ENCODE results near the gene KLHL35.
"Not testable (repeated sequence)": the region's sequence is repeated elsewhere in the genome, so short reads cannot be mapped to it uniquely, and the experiment has no call there.

The KLHL35 gene

DNA sequence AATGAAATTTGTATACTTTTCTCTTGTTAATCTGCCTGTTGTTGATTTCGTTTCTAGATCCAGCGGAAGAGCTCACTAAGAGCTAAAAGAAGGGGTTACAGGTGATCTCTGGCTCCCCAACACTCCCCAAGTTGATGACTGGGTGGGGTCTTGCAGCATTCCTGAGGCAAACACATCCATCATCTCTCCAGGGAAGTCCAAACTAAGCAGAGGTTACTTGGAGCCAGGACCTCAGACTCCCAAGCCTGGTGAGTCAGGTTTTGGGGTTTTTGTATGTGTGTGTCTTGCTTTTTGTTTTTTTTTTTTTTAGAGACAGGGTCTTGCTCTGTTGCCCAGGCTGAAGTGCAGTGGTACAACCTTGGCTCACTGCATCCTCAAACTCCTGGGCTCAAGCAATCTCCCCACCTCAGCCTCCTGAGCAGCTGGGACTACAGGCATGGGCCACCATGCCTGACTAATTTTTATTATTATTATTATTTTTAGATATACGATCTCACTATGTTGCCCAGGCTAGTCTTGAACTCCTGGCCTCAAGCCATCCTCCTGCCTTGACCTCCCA, 45.2 kb downstream of the KLHL35 start:
- no peak for DNase-seq

GRCh38 chr11:75386942-75387630, 45.9 kb downstream of the KLHL35 start:
- peak; percentile 21 for DNase-seq

- peak; percentile 67 for DNase-seq
These were observed 48.4 kb downstream of the KLHL35 start for GRCh38 chr11:75384438-75385080.

DNA sequence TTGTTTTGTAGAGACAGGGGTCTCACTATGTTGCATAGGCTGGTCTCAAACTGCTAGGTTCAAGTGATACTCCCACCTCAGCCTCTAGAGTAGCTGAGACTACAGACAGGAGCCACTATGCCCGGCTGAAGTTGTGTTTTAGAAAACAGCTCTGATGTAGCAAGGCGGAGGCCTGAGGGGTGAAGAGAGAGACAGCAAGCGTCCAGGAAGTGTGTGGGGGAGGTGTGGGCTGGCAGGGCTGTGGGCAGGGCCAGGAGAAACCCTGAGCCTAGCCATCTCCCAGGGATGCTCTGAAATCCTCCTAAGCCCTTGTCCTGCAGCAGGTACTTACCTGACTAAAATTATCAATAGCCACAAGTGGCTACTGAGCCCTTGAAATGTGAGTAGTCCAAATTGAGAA, 49.8 kb downstream of the KLHL35 start:
- DNase-seq: no peak

DNA sequence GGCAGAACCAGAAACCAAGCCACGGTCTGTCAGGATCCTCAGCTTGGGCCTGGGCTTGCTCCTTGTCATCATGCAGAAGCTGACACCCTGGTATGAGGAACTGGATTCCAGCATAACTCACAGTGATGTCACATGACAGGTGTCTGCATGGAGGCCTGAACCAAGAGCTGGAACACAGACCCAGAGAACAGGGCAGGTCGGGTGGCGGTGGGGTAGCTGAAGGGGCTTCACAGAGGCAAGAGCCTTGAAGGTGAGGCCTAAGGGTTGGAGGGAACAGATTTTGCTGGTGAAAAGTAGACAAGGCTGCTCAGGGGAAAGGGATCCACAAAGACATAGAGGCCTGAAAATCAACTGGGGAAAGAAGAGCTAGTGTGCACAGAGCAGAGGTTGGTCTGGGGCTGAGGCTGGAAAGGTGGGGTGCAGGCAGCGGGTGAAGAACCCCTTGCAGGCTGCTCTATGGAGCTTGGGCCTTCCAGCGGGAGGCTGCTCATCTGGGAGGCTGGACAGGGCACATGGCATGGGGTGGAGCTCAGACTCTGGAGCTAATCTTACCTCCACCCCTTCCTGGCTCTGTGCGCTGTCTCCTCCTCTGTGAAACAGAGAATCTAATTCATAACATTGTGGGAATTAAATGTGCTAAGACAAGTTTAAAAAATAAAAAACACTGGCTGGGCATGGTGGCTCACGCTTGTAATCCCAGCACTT, 52.1 kb downstream of the KLHL35 start:
- DNase-seq: no peak

DNA sequence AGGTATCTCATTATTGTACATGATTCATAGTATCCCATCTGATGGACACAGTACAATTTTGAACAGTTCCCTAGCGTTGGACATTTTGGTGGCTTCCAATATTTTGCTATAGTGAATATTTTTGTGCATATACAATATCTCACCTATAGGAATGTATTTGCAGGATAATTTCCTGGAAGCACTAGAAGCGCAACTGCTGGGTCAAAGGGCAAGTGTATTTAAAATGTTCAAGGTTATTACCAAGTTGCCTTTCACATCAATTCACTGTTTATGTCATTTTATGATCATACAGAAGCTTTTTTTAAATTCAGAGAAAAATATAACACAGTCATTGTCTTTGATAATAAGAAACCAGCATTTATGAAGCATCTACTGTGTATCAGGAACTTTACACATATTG, 52.8 kb downstream of the KLHL35 start:
- DNase-seq: no peak

DNA sequence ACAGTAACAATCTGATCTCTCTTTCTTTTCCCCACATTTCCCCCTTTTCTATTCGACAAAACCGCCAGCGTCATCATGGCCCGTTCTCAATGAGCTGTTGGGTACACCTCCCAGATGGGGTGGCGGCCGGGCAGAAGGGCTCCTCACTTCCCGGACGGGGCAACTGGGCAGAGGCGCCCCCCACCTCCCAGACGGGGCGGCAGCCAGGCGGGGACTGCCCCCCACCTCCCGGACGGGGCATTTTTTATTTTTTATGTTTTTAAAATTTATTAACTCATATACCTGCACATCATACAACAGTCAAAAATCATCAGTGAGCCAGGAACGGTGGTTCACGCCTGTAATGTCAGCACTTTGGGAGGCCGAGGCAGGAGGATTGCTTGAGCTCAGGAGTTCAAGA, 54.2 kb downstream of the KLHL35 start:
- DNase-seq: not testable (repeated sequence)

- DNase-seq: no peak
These were observed 56.8 kb downstream of the KLHL35 start for GRCh38 chr11:75376175-75376574.

DNA sequence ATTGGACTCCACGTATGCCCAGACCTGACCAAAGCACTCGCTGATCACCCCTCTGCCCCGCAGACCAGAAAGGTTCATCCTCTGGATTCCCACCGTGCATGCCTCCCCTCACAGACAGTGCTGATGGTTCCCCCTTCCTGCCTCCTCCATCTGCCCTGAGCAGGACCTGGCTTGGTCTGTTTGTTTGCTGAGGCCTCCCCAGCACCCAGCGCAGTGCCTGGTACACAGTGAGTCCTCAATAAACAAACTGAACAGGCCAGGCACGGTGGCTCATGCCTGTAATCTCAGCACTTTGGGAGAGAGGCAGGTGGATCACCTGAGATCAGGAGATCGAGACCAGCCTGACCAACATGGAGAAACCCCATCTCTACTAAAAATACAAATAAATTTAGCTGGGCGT, 57.4 kb downstream of the KLHL35 start:
- no peak for DNase-seq

GRCh38 chr11:75374646-75375045, 58.4 kb downstream of the KLHL35 start:
- no peak for DNase-seq

DNA sequence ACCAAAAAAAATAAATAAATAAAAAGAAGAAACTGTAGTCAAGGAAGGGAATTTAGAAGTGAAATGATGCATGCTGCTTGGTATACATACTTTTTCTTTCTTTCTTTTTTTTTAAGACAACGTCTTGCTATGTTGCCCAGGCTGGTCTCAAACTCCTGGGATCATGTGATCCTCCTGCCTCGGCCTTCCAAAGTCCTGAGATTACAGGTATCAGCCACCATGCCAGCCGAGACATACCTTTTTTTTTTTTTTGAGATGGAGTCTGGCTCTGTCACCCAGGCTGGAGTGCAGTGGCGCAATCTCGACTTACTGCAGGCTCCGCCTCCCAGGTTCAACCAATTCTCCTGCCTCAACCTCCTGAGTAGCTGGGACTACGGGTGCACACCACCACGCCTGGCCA, 59.8 kb downstream of the KLHL35 start:
- no peak for DNase-seq
